Measurements from ENCODE around the gene RANBP17.
"Not testable (repeated sequence)": the region's sequence is repeated elsewhere in the genome, so short reads cannot be mapped to it uniquely, and the experiment has no call there.

Gene RANBP17

DNA sequence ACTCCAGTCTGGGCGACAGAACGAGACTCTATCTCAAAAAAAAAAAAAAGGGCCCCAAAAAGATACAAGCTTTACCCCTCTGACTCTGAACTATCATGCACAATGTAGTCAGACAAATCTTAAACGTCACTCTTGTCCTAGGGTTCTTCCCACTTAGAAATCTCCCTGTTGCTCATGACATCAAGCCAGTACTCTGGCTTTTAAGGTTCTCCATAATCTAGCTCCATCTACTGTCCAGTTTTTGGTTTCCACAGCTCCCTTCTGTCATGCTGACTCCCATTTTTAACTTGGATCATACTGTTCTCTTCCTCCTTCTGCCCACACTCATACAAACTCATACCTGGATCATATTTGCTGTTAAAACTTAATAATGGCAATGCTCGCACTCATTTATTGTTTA is 290.6 kb downstream of the RANBP17 start:
- H3K27ac Mint-ChIP-seq = no peak overlapping the region
- no peak overlapping the region for H3K4me3 Mint-ChIP-seq
- H3K9me3 Mint-ChIP-seq = no peaks in the 10 kb centered on the region
- H3K4me1 Mint-ChIP-seq (ENCODE audit: low read depth) = no peaks in the 10 kb centered on the region
- H3K27me3 Mint-ChIP-seq (ENCODE audit: low read depth) = peaks cover 4% of the 10 kb centered on the region
- no peaks in the 10 kb centered on the region for H3K36me3 Mint-ChIP-seq (ENCODE audit: low read depth)

DNA sequence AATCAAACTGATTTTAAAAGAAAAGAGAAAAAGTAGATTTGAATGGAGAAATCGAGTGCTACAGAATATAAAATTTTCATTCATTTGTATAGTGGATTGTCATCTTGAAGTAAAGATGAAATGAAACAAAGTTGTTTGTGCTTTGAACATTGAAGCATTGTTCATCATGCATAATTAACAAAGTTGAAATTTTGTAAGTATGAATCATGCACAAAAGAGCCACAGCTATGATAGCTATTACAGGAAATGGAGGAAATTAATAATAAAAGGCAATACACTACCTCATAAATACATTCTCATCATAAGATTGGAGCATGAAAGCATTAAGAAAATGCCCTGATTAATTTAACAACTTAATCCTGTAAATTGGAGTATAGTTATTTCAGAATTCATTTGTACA is 293.8 kb downstream of the RANBP17 start:
- no peaks in the 10 kb centered on the region for H3K9me3 Mint-ChIP-seq
- H3K36me3 Mint-ChIP-seq (ENCODE audit: low read depth) = no peaks in the 10 kb centered on the region
- no peaks in the 10 kb centered on the region for H3K4me1 Mint-ChIP-seq (ENCODE audit: low read depth)
- no peak overlapping the region for H3K4me3 Mint-ChIP-seq
- H3K27ac Mint-ChIP-seq = no peak overlapping the region
- H3K27me3 Mint-ChIP-seq (ENCODE audit: low read depth) = no peaks in the 10 kb centered on the region

DNA sequence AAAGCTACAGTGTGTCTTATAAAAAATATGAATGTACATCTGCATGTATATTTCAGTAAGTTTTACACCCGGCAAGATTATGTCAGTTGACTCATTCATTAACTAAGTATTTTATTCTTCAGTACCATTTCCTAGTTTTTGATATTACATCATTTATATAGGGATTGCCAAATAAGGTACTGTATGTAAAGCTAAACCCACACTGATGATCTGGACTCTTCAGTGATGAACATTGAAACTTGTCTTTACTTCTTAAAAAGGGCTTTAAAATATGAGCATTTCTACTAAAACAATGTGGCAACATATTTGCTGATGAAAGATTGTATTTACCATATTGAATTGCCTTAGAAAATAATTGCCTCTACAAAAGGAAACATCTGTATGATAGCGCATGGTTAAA is 295.5 kb downstream of the RANBP17 start:
- Mint-ChIP-seq H3K4me1 (ENCODE audit: low read depth) (no peaks in the 10 kb centered on the region), H3K27me3 (ENCODE audit: low read depth) (no peaks in the 10 kb centered on the region)

DNA sequence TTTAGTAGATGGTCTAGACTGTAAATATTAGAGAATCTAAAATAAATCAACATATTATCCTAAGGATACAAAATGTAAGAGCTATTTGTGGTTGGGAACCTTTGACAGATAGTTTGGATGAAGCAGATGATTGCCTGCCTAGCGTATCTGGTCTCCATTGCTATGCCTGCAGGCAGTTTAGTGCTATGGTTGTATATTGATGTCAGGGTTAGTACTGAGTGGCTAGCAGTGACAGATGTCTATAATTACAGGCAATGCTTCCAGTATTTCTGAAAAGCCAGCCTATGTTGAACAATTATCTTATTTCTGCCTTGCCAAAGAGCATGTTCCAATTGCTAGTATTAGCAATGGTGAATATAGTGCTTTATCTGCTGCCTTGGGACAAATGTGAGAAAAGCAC is 296.0 kb downstream of the RANBP17 start:
- no peak overlapping the region for H3K27ac Mint-ChIP-seq
- H3K27me3 Mint-ChIP-seq (ENCODE audit: low read depth) = no peaks in the 10 kb centered on the region
- no peaks in the 10 kb centered on the region for H3K9me3 Mint-ChIP-seq
- H3K36me3 Mint-ChIP-seq (ENCODE audit: low read depth) = no peaks in the 10 kb centered on the region
- H3K4me3 Mint-ChIP-seq = no peak overlapping the region
- H3K4me1 Mint-ChIP-seq (ENCODE audit: low read depth) = no peaks in the 10 kb centered on the region

More for the DNA sequence above, 295.5 kb downstream of the RANBP17 start:
- H3K9me3 Mint-ChIP-seq = no peaks in the 10 kb centered on the region
- no peak overlapping the region for H3K27ac Mint-ChIP-seq
- no peak overlapping the region for H3K4me3 Mint-ChIP-seq
- H3K36me3 Mint-ChIP-seq (ENCODE audit: low read depth) = no peaks in the 10 kb centered on the region

DNA sequence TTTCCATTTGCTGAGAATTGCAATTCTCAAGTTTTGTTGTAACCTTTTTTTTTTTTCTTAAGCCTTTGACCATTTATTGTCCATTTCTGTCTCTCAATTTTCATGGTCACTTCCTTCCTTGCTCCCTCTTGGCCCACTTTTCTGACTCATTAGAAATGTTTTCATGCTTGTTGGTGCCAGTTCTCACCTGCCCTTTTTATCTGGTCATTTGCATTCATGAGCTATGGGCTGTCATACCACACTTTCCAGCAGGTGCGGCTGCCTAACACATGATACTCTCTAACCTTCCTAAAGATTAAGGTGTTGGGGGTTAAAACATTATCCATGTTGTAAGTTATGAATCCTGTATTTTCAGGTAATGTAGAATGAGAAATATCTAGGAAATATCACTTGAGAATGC is 296.8 kb downstream of the RANBP17 start:
- Mint-ChIP-seq H3K27ac (no peak overlapping the region), H3K27me3 (ENCODE audit: low read depth) (no peaks in the 10 kb centered on the region), H3K9me3 (no peaks in the 10 kb centered on the region), H3K36me3 (ENCODE audit: low read depth) (no peaks in the 10 kb centered on the region), H3K4me1 (ENCODE audit: low read depth) (no peaks in the 10 kb centered on the region), H3K4me3 (no peak overlapping the region)

DNA sequence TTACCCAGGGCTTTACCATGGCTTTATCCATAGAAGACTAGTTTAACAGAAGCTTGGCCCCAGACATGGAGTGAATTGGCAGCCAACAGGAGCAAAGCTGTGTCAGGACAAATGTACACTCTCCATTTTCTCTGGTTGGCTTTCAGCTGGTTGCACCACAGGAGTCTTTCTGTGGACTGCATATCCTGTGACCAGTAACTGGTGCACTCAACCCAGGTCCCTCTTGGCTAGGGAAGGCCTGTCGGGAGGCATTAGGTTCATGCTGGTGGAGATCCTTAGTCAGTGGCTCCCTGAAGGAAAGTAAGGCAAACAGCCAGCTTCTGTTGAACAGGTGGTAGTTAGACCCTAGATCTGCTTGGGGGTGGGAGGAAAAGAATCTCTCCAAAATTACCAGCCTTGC is 300.3 kb downstream of the RANBP17 start:
- H3K9me3 Mint-ChIP-seq = no peaks in the 10 kb centered on the region
- no peaks in the 10 kb centered on the region for H3K4me1 Mint-ChIP-seq (ENCODE audit: low read depth)
- no peaks in the 10 kb centered on the region for H3K27me3 Mint-ChIP-seq (ENCODE audit: low read depth)
- no peak overlapping the region for H3K27ac Mint-ChIP-seq
- H3K36me3 Mint-ChIP-seq (ENCODE audit: low read depth) = no peaks in the 10 kb centered on the region
- no peak overlapping the region for H3K4me3 Mint-ChIP-seq

DNA sequence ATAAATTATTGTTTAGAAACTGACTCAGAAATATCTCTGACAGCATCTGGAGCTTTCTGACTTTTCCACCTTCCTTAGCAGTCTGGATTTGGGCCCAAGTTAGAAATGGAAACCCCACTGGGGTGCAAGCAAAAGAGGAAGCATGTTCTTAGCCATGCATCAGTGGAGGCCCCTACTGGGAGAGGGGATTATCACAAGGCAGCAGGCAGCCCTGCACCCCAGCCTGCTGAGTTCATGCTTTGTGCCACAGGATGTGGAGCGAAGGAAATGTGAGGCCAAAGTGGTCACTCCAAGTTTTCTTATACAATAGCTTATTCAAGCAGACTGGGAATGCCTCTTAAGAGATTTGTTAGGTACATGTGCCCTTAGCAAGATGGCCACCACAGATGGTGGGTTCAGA is 300.8 kb downstream of the RANBP17 start:
- no peaks in the 10 kb centered on the region for H3K9me3 Mint-ChIP-seq
- no peak overlapping the region for H3K27ac Mint-ChIP-seq
- H3K4me1 Mint-ChIP-seq (ENCODE audit: low read depth) = no peaks in the 10 kb centered on the region
- H3K36me3 Mint-ChIP-seq (ENCODE audit: low read depth) = no peaks in the 10 kb centered on the region
- H3K4me3 Mint-ChIP-seq = no peak overlapping the region
- no peaks in the 10 kb centered on the region for H3K27me3 Mint-ChIP-seq (ENCODE audit: low read depth)

DNA sequence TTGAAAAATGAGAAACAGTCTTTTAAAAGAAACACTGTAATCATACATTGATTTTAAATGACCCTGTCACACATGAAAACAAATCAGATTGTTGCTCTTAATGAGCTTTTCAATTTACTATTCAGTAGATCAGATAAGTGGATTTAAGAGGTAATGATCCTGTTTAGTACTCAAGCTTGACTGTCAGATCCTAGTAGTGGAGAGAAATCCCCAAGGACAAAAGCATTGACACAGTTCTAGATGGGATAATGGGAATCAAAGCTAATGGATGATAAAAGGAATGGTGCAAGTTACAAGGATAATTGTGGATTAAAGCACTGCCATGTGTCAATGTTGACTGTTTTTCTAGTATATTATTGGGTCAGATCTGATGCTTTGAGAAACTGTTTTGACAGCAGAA is 304.9 kb downstream of the RANBP17 start:
- Mint-ChIP-seq H3K27me3 (ENCODE audit: low read depth) (no peaks in the 10 kb centered on the region), H3K36me3 (ENCODE audit: low read depth) (no peaks in the 10 kb centered on the region), H3K4me1 (ENCODE audit: low read depth) (no peaks in the 10 kb centered on the region), H3K27ac (no peak overlapping the region), H3K4me3 (no peak overlapping the region), H3K9me3 (no peaks in the 10 kb centered on the region)

DNA sequence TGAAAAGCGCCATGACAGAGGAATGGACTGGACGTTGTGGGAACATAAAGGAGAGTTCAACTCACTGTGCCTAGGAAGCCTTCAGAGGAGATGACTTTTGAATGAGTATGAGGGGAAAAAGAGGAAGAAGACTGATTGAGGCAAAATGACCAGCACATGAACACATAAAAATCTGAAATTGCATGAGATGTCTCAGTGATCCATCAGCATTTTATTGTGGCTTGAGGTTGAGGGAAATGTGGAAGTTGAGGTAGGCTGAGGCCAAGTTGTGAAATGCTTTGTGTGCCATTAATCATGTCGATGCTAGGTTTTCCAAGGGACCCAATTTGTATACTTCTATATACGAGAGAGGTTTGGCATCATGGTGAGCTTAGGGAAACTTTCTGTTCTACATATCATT is 306.4 kb downstream of the RANBP17 start:
- Mint-ChIP-seq H3K4me3 (no peak overlapping the region), H3K27me3 (ENCODE audit: low read depth) (no peaks in the 10 kb centered on the region), H3K9me3 (no peaks in the 10 kb centered on the region), H3K36me3 (ENCODE audit: low read depth) (no peaks in the 10 kb centered on the region), H3K4me1 (ENCODE audit: low read depth) (no peaks in the 10 kb centered on the region), H3K27ac (no peak overlapping the region)

DNA sequence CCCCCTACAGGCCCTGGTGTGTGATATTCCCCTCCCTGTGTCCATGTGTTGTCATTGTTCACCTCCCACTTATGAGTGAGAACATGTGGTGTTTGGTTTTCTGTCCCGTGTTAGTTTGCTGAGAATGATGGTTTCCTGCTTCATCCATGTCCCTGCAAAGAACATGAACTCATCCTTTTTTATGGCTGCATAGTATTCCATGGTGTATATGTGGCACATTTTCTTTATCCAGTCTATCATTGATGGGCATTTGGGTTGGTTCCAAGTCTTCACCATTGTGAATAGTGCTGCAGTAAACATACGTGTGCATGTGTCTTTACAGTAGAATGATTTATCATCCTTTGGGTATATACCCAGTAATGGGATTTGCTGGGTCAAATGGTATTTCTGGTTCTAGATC is 313.1 kb downstream of the RANBP17 start:
- not testable (repeated sequence) for H3K36me3 Mint-ChIP-seq (ENCODE audit: low read depth); H3K4me3 Mint-ChIP-seq; H3K4me1 Mint-ChIP-seq (ENCODE audit: low read depth); H3K27ac Mint-ChIP-seq; H3K9me3 Mint-ChIP-seq; H3K27me3 Mint-ChIP-seq (ENCODE audit: low read depth)

DNA sequence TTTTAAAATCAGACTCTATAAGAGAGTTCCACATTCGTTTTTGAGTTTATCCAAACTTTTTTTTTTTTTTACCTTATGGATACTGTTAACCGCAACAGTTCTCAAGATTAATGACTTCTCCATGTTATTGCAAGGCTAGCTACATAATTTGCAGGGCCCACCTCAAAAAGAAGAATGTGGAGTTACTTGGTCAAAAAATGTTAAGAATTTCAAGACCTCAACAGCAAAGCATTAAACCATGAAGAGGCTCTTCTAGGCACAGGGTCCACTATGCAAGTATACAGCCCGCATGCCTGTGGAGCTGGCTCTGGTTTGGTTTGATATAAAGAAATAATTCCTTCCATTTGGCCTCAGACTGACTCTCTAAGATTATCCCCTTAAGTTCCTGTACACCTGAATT is 313.9 kb downstream of the RANBP17 start:
- no peaks in the 10 kb centered on the region for H3K4me1 Mint-ChIP-seq (ENCODE audit: low read depth)
- H3K27me3 Mint-ChIP-seq (ENCODE audit: low read depth) = no peaks in the 10 kb centered on the region
- H3K27ac Mint-ChIP-seq = no peak overlapping the region

DNA sequence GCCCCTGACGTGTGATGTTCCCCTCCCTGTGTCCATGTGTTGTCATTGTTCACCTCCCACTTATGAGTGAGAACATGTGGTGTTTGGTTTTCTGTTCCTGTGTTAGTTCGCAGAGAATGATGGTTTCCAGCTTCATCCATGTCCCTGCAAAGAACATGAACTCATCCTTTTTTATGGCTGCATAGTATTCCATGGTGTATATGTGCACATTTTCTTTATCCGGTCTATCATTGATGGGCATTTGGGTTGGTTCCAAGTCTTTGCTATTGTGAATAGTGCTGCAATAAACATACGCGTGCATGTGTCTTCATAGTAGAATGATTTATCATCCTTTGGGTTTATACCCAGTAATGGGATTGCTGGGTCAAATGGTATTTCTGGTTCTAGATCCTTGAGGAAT is 316.4 kb downstream of the RANBP17 start:
- not testable (repeated sequence) for H3K4me3 Mint-ChIP-seq; H3K36me3 Mint-ChIP-seq (ENCODE audit: low read depth); H3K27ac Mint-ChIP-seq; H3K4me1 Mint-ChIP-seq (ENCODE audit: low read depth); H3K9me3 Mint-ChIP-seq; H3K27me3 Mint-ChIP-seq (ENCODE audit: low read depth)

More for the DNA sequence above, 313.9 kb downstream of the RANBP17 start:
- H3K4me3 Mint-ChIP-seq = no peak overlapping the region
- peaks cover 2% of the 10 kb centered on the region for H3K9me3 Mint-ChIP-seq
- H3K36me3 Mint-ChIP-seq (ENCODE audit: low read depth) = no peaks in the 10 kb centered on the region

DNA sequence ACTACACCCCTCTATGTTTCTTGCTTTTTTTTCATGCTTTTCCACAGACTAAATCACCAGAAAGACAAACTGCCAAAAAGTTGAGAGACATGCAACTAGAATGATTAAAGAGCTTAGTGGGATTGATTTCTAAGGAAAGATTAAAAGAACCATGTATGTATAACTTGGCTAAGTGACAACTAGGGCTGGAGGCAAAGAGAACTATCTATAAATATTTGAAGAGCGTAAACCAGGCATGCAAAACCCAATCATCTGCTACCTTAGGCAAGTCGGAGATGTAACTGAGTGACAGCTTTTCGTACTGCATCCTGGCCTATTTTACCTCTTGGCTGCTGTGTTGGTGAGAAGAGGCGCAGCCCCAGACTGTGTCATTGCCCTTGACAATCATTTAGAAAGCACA is 326.2 kb downstream of the RANBP17 start:
- no peak overlapping the region for H3K4me3 Mint-ChIP-seq
- H3K27me3 Mint-ChIP-seq (ENCODE audit: low read depth) = no peaks in the 10 kb centered on the region
- no peaks in the 10 kb centered on the region for H3K4me1 Mint-ChIP-seq (ENCODE audit: low read depth)
- no peak overlapping the region for H3K27ac Mint-ChIP-seq
- no peaks in the 10 kb centered on the region for H3K36me3 Mint-ChIP-seq (ENCODE audit: low read depth)
- no peaks in the 10 kb centered on the region for H3K9me3 Mint-ChIP-seq

DNA sequence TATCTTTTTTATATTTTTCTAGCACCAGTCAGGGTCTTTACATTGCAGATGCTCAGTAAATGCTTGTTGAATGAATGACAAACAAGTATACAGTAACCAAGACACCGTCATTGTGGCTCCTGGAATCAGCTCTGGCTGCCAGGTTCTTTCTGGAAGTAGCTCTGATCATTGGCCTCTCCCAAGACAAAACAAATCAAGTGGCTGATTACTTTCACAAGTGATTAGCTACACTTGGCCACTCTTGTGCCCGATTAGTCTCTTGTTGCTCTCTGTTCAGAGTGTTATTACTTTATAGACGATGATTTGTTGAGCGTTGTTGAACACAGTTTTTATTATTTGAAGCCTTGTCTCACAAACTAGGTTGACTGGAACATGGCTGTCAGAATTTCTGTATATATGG is 327.6 kb downstream of the RANBP17 start:
- no peaks in the 10 kb centered on the region for H3K36me3 Mint-ChIP-seq (ENCODE audit: low read depth)
- no peaks in the 10 kb centered on the region for H3K4me1 Mint-ChIP-seq (ENCODE audit: low read depth)
- no peak overlapping the region for H3K27ac Mint-ChIP-seq
- no peak overlapping the region for H3K4me3 Mint-ChIP-seq
- no peaks in the 10 kb centered on the region for H3K9me3 Mint-ChIP-seq
- H3K27me3 Mint-ChIP-seq (ENCODE audit: low read depth) = no peaks in the 10 kb centered on the region

DNA sequence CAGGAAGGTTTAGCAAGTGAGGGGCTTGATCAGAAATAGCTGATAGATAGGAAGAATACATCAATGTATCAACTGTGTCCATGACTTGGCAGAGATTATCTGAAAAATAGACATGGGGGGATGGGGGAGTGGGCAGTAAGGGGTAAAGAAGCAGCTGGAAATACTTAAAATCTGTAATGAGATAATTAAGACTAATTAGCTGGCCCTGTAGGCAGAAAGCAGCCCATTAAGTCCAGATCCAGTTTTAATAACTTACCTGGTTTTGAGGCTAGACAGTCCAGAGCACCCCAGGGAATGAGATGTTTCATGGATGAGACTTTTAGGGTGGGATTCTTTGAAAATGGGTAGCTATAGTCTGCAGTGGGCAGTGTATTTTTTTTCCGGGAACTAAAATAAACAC is 330.3 kb downstream of the RANBP17 start:
- Mint-ChIP-seq H3K9me3 (no peaks in the 10 kb centered on the region), H3K27me3 (ENCODE audit: low read depth) (no peaks in the 10 kb centered on the region), H3K4me1 (ENCODE audit: low read depth) (no peaks in the 10 kb centered on the region), H3K36me3 (ENCODE audit: low read depth) (no peaks in the 10 kb centered on the region), H3K4me3 (no peak overlapping the region), H3K27ac (no peak overlapping the region)

DNA sequence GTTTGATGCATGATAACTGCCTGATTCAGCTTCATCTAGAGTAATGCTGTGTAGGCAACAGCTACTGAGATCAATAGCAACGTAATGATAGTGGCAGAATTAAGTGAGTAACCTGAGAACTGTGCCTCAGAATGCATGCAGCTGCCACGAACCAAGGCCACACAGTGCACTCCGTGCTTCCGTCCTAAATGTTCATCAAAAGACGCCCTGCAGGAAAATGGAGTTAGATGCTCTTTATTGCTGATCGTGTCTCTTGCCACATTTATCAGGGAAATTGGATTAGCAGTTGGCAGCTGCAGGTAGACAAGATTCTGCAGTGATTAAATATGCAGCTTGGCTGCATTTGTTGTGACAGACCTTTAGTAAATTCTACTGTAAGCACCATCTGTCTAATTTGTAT is 339.5 kb downstream of the RANBP17 start:
- Mint-ChIP-seq H3K4me3 (no peak overlapping the region), H3K36me3 (ENCODE audit: low read depth) (no peaks in the 10 kb centered on the region), H3K27me3 (ENCODE audit: low read depth) (peaks cover 6% of the 10 kb centered on the region), H3K4me1 (ENCODE audit: low read depth) (no peaks in the 10 kb centered on the region), H3K27ac (no peak overlapping the region), H3K9me3 (no peaks in the 10 kb centered on the region)

All from T-helper 1 cell treated with Interleukin-12 subunit alpha and Interleukin-12 subunit beta and Interleukin-4 antibody, amounts not matched to agents 30 μg/mL and 1 μg/mL, for 36 hours (primary cell).